Mesenteric fat pad (tissue), 1 donor: ENCODE results near the gene TRABD2B. TPM values are rescaled to one million over a fixed set of nuclear protein-coding genes. Genes with fewer than 3 reads are reported as not detected.

ENCODE experiments used
- DNase-seq: peaks from one replicate; pipeline ENCODE4 v3.0.0-alpha.2; 2020; ENCODE audit warnings: low spot score
- total RNA-seq: library from RNA; stranded (reverse); fragmentation: NEBNext Ultra II Directional; extraction: Animal tissue kit (Norgen Biotek cat#: 25700); gene quantifications from one replicate; pipeline ENCODE4 v1.2.1, GENCODE V29; 2021
- donor health status: DM: yes; HTN: yes; CAD: no.

The TRABD2B gene
- total RNA-seq, 1 donor from 2014 or later = 2.3 TPM

GRCh38 chr1:47809301-47810084, 187.7 kb downstream of the TRABD2B start:
- no peak for DNase-seq

GRCh38 chr1:47808612-47809011, 188.6 kb downstream of the TRABD2B start:
- DNase-seq = no peak

GRCh38 chr1:47805921-47806361, 191.2 kb downstream of the TRABD2B start:
- DNase-seq = no peak

GRCh38 chr1:47805018-47805417, 192.2 kb downstream of the TRABD2B start:
- no peak for DNase-seq

GRCh38 chr1:47803815-47804501, 193.2 kb downstream of the TRABD2B start:
- no peak for DNase-seq

GRCh38 chr1:47797575-47797974, 199.6 kb downstream of the TRABD2B start:
- DNase-seq = no peak

- DNase-seq = no peak
Observed at GRCh38 chr1:47796626-47797025, 200.6 kb downstream of the TRABD2B start.

- DNase-seq = no peak
Observed at GRCh38 chr1:47795102-47795501, 202.1 kb downstream of the TRABD2B start.

- DNase-seq = no peak
Observed at GRCh38 chr1:47794530-47794929, 202.7 kb downstream of the TRABD2B start.

GRCh38 chr1:47794081-47794480, 203.1 kb downstream of the TRABD2B start:
- DNase-seq = no peak

- no peak for DNase-seq
Observed at GRCh38 chr1:47793563-47793962, 203.6 kb downstream of the TRABD2B start.

- DNase-seq = no peak
Observed at GRCh38 chr1:47792779-47793178, 204.4 kb downstream of the TRABD2B start.

GRCh38 chr1:47791879-47792608, 205.1 kb downstream of the TRABD2B start:
- DNase-seq = no peak

GRCh38 chr1:47788761-47789160, 208.4 kb downstream of the TRABD2B start:
- DNase-seq = no peak

- no peak for DNase-seq
Observed at GRCh38 chr1:47787560-47787959, 209.6 kb downstream of the TRABD2B start.

- no peak for DNase-seq
Observed at GRCh38 chr1:47786316-47786715, 210.9 kb downstream of the TRABD2B start.

- no peak for DNase-seq
Observed at GRCh38 chr1:47785561-47786271, 211.5 kb downstream of the TRABD2B start.

GRCh38 chr1:47785118-47785517, 212.1 kb downstream of the TRABD2B start:
- DNase-seq = no peak

- DNase-seq = no peak
Observed at GRCh38 chr1:47784497-47784822, 212.7 kb downstream of the TRABD2B start.

- no peak for DNase-seq
Observed at GRCh38 chr1:47783638-47784496, 213.3 kb downstream of the TRABD2B start.
